Suppressor macrophage treated with lipopolysaccharide for 1 hour (primary cell): ENCODE data around the gene SLCO4A1.

Source experiments
- DNase-seq, 3 donors: peaks; one replicate each; pipeline ENCODE4 v3.0.0-alpha.2; 2020 to 2022

Gene SLCO4A1

GRCh38 chr20:62642051-62642665 lies at the start of gene SLCO4A1:
Gene SLCO4A1, plus strand, starts transcription at chr20:62642503. Its CDS starts 13,952 bp downstream, at chr20:62656455.
- peak; percentile 84 to 95 (median 89) for DNase-seq

GRCh38 chr20:62592506-62593177 lies 49.7 kb upstream of the SLCO4A1 start:
- no peak for DNase-seq

- no peak for DNase-seq
Observed at GRCh38 chr20:62593616-62594015, 48.7 kb upstream of the SLCO4A1 start.

GRCh38 chr20:62595069-62595468 lies 47.2 kb upstream of the SLCO4A1 start:
- no peak for DNase-seq

- DNase-seq = peak; percentile 77 to 81 (median 79)
Observed at GRCh38 chr20:62595491-62595890, 46.8 kb upstream of the SLCO4A1 start.

GRCh38 chr20:62596486-62596885 lies 45.8 kb upstream of the SLCO4A1 start:
- DNase-seq = no peak

GRCh38 chr20:62596921-62597320 lies 45.4 kb upstream of the SLCO4A1 start:
- DNase-seq = no peak

- no peak for DNase-seq
Observed at GRCh38 chr20:62597416-62598115, 44.7 kb upstream of the SLCO4A1 start.

GRCh38 chr20:62598761-62599194 lies 43.5 kb upstream of the SLCO4A1 start:
- DNase-seq = peak; percentile 41 to 67 (median 45)

GRCh38 chr20:62599216-62600110 lies 42.8 kb upstream of the SLCO4A1 start:
- no peak for DNase-seq

- DNase-seq = no peak
Observed at GRCh38 chr20:62601172-62601571, 41.1 kb upstream of the SLCO4A1 start.

- no peak for DNase-seq
Observed at GRCh38 chr20:62601714-62602113, 40.6 kb upstream of the SLCO4A1 start.

- peak; percentile 89 to 94 (median 91) for DNase-seq
Observed at GRCh38 chr20:62602550-62602949, 39.8 kb upstream of the SLCO4A1 start.

- DNase-seq = peak; percentile 97 to 98 (median 98)
Observed at GRCh38 chr20:62603021-62603906, 39.0 kb upstream of the SLCO4A1 start.

- peak in 2 of 3 donors; percentile 36 to 55 for DNase-seq
Observed at GRCh38 chr20:62603907-62604785, 38.2 kb upstream of the SLCO4A1 start.

GRCh38 chr20:62604796-62605195 lies 37.5 kb upstream of the SLCO4A1 start:
- DNase-seq = no peak

- DNase-seq = peak in 1 of 3 donors; percentile 38
Observed at GRCh38 chr20:62605236-62605943, 36.9 kb upstream of the SLCO4A1 start.

- peak; percentile 51 to 58 (median 52) for DNase-seq
Observed at GRCh38 chr20:62606016-62606415, 36.3 kb upstream of the SLCO4A1 start.

- no peak for DNase-seq
Observed at GRCh38 chr20:62606551-62607201, 35.6 kb upstream of the SLCO4A1 start.
